GM20431 (cell line): ENCODE data around the gene MORN5.

ENCODE experiments used
- in situ Hi-C: fragments of 300-500 bp; cut with MseI, MboI; formaldehyde crosslinking; loops from one replicate; pipeline ENCODE4 v1.15.0; 2020; ENCODE audit warnings: low sequenced_read_pairs; ENCODE audit not compliant: unreplicated experiment

The MORN5 gene

GRCh38 chr9:122223435-122223834 lies 63.7 kb downstream of the MORN5 start:
- in situ Hi-C loops, result no loop called here

DNA sequence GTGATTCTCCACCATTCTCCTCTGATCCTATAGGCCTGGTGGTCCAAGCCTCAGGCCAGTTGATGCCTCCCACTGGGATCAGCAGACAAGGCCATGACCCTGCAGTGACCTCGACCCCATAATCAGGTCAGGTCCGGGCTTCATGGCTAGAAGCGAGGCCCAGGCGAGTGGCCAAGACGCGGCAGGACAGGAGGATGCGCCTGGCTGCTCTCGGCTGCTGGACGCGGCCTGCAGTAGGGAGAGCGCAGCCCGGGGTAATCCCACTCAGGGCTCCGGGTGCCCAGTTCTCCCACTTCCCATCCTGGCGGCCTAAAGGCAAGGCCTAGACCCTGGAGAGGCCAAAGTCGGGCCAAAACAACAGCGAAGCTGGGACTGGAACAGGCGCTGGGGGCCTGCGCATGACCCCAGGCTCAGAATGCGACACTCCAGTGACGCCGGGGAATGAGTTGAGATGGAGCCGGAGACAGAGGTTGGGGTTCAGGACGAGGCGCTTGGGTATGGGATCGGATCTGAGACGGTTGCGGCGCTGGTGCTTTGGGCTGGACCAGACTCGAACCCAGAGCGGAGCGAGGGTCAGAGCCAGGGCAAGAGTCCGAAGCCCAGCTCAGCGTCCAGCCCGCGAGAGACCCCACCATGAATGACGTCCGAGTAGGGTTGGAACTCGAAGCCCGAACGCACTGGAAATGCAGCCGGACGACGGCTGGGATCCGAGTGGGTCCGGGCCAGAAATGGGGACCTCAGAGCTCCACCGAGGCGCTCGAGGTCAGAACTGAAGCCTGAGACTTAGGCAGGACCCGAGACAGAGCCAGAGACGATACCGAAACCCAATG lies 65.8 kb downstream of the MORN5 start:
- in situ Hi-C loops, result no loop called here

DNA sequence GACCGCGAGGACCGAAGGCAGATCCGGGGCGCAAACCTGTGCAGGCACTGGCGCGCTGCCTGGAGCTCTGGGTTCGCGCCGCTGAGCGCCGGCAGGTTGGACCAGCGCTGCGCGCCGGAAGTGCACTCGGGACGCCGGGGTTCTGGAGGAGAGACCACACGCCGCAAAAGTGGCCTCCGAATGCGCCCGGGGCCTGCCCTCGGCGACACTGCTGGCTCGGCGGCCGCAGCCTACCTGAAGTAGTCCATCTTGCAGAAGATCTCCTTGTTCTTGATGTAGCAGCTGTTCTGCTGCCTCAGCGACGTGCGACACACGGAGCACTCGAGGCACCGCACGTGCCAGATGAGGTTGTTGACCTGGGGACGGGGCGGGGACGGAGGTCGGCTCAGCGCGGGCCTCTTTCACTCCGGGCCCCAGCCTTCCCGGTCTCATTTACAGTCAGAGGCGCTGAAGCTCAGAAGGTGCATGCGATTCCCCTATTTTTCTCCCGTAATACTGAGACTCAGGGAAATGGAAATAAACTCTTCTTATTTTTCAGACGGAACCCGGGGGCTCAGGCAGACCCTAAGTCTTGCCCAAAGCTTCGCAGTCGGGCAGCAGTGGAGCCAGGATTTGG lies 66.5 kb downstream of the MORN5 start:
- in situ Hi-C loops, result no loop called here

- in situ Hi-C loops, result no loop called here
These were observed 67.3 kb downstream of the MORN5 start for GRCh38 chr9:122226758-122227574.

DNA sequence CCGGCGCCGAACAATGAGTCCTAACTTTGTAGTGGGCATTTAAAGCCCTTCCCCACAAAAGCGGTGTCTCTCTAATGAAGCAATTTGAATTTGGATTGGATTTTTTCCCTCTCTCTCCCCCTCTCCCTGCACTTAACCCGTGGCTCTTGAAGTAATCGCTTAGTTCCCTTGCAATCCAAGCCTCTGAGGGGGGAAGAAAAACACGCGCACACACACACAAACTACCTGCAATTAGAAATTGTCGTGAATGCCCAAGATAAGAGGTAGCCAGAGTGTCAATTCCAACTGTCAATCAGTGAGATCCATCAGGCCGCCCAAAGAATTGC lies 67.8 kb downstream of the MORN5 start:
- in situ Hi-C loops, result no loop called here

GRCh38 chr9:122228191-122228567 lies 68.5 kb downstream of the MORN5 start:
- in situ Hi-C loops, result no loop called here

- in situ Hi-C loops, result no loop called here
These were observed 69.1 kb downstream of the MORN5 start, which contains the start of gene LHX6 for GRCh38 chr9:122228568-122229484. TSS of gene LHX6 (minus strand) at chr9:122228957. CDS start at chr9:122228740, 217 bp downstream.

GRCh38 chr9:122229485-122229837 lies 69.8 kb downstream of the MORN5 start:
- in situ Hi-C loops, result no loop called here

DNA sequence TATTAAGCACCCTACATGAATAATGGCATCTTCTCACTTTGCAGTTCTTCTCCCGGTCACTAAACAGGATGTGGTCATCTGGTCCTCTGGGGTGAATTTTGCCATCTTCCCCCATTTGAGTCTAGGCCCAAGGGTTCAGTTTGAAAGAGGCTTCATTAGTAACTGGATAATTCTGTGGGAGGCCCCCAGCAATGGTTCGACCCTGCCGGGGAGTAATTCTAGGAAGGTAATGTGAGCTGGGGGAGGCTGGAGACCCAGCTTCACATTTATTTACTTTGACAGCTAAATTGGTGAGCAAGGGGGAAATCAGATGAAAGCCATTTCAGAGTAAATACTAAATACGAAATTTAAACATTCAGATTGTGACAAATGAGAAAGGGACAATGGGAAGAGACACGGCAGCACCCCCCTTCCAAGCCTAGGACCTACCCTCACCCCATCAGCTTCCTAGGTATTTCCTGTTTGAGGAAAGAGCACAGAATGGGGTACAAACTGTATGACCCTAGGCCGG lies 73.1 kb downstream of the MORN5 start:
- in situ Hi-C loops, result no loop called here

GRCh38 chr9:122234022-122234748 lies 74.5 kb downstream of the MORN5 start:
- in situ Hi-C loops, result no loop called here

DNA sequence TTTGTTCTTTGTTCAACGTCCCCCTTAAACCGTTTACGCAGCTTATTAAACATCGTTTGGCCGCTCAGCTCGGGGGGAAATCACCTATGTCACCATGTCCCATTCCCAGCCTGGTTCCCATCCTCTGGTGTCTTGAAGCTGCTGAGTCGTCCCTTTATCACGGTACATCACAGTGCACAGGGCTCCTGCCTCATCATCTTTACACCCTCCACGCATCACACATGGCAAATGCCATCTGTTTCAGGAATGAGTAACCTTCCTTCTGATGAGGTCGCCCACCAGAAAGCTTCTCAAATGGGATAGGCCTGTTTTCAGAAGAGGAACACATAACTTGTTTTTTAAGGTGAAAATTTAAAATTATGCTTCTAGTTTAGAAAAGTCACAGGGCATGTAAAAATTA lies 77.0 kb downstream of the MORN5 start:
- in situ Hi-C loops, result no loop called here

DNA sequence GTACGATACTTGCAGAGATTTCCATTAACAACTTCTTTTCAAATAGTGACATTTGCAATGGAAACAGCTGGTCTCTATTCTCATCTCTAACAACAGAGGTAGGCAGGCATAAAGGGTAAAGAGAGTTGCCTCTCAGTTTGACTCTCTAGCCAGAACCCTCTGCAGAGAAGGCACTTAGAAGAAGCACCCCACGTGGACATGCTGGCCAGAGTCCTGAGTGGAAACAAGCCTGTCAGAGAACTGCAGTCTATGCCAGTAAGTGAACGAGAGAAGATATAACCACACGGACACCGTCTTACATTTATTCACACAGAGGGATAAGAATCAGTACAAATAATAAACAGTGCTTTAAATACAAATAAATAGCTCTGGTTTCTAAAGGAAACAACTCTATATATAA lies 80.0 kb downstream of the MORN5 start:
- in situ Hi-C loops, result no loop called here

GRCh38 chr9:122244349-122244748 lies 84.6 kb downstream of the MORN5 start:
- in situ Hi-C loops, result no loop called here

DNA sequence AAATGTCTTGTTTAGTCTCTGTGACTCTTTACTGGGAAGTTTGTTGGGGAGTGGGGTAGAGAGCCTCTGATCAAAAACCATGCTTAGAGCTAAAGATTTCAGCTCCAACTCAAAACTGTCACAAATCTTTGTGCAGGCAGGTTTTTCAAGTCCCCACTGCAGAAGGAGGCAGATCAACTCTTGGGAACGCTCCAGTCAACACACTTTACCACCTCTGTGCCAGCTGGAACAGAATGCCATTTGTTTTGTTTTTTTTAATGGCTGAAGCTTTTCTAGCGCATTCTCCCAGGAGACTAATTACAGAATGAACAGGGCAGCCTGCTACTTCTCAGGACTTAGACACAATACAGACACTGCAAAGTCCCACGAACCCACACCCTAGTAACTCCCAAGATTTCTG lies 87.0 kb downstream of the MORN5 start:
- in situ Hi-C loops, result no loop called here

DNA sequence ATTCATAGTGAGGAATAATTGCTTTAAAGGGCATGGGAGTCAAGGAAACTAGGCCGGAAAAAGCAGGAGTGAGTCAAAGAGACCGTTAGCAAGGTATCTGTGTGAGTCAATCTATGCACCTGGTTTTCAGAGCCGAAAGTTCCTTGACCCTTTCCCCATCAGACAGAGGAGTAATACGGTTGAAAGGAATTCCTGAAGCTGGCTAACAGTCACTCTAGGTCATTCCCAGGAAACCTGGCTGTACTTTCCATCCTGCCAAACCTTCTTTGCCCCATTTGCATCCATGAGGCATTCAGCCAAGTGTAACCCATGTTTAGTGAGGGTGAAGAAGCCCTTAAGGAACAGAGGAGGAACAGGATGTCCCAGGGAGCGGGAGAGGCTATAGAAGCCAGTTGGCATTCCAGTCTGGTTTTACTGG lies 88.7 kb downstream of the MORN5 start:
- in situ Hi-C loops, result no loop called here
